MM.1S (cell line): ENCODE results near the gene CHDH.

Experiments used
- DNase-seq: peaks from one replicate; pipeline ENCODE4 v3.0.0-alpha.2; 2015
- H2AFZ ChIP-seq: fragments of 300-600 bp; sonication (generic); 2 replicates; pipeline ENCODE4 v1.6.0; 2016; ENCODE audit warnings: antibody characterized with exemption, low read length
- H3F3A ChIP-seq: fragments of 300-600 bp; sonication (generic); 2 replicates; pipeline ENCODE4 v1.6.1; 2016; ENCODE audit warnings: mild to moderate bottlenecking, antibody characterized with exemption, low read length, moderate library complexity, mixed read lengths; ENCODE audit not compliant: insufficient read depth
- H3K27ac ChIP-seq: fragments of 300-600 bp; sonication (generic); 2 replicates; pipeline ENCODE4 v1.5.1; 2016; ENCODE audit warnings: mild to moderate bottlenecking, low read length
- H3K27me3 ChIP-seq: fragments of 300-600 bp; sonication (generic); replicated peaks from 2 replicates; pipeline ENCODE4 v1.6.0; 2016; ENCODE audit warnings: low read length; ENCODE audit not compliant: insufficient read depth
- H3K36me3 ChIP-seq: fragments of 300-600 bp; sonication (generic); replicated peaks from 2 replicates; pipeline ENCODE4 v1.6.1; 2016; ENCODE audit warnings: mild to moderate bottlenecking, low read length, mixed read lengths; ENCODE audit not compliant: insufficient read depth
- H3K4me1 ChIP-seq: fragments of 300-600 bp; sonication (generic); 2 replicates; pipeline ENCODE4 v1.6.1; 2016; ENCODE audit warnings: low read length, mixed read lengths
- H3K4me2 ChIP-seq: fragments of 300-600 bp; sonication (generic); 2 replicates; pipeline ENCODE4 v1.6.0; 2016; ENCODE audit warnings: low read depth, low read length
- H3K4me3 ChIP-seq: fragments of 300-600 bp; sonication (generic); 2 replicates; pipeline ENCODE4 v1.5.1; 2016; ENCODE audit warnings: low read length, mixed read lengths
- H3K79me2 ChIP-seq: fragments of 300-600 bp; sonication (generic); 2 replicates; pipeline ENCODE4 v1.6.1; 2016; ENCODE audit warnings: mixed run types, low read length, mixed read lengths
- H3K9ac ChIP-seq: fragments of 300-600 bp; sonication (generic); 2 replicates; pipeline ENCODE4 v1.6.1; 2016; ENCODE audit warnings: low read length, mixed read lengths
- H3K9me2 ChIP-seq: fragments of 300-600 bp; sonication (generic); replicated peaks from 2 replicates; pipeline ENCODE4 v1.6.1; 2016; ENCODE audit warnings: mild to moderate bottlenecking, low read length, mixed read lengths; ENCODE audit not compliant: insufficient read depth
- H3K9me3 ChIP-seq: fragments of 300-600 bp; sonication (generic); replicated peaks from 2 replicates; pipeline ENCODE4 v1.6.1; 2016; ENCODE audit warnings: mild to moderate bottlenecking, low read length, mixed read lengths; ENCODE audit not compliant: insufficient read depth
- H4K20me1 ChIP-seq: fragments of 300-600 bp; sonication (generic); 2 replicates; pipeline ENCODE4 v1.6.1; 2016; ENCODE audit warnings: mild to moderate bottlenecking, low read length, moderate library complexity, mixed read lengths; ENCODE audit not compliant: insufficient read depth
- CTCF ChIP-seq: fragments of 300-600 bp; sonication (generic); IDR thresholded peaks from 2 replicates; pipeline ENCODE4 v1.5.1; 2016; ENCODE audit warnings: antibody characterized with exemption, low read length, mixed read lengths
- EZH2 ChIP-seq: fragments of 300-600 bp; sonication (generic); optimal IDR thresholded peaks from 2 replicates; pipeline ENCODE3; 2017; ENCODE audit warnings: low read depth, mild to moderate bottlenecking, antibody characterized with exemption, low read length, mixed read lengths
- EZH2phosphoT487 ChIP-seq: fragments of 300-600 bp; sonication (generic); IDR thresholded peaks from 2 replicates; pipeline ENCODE4 v1.6.1; 2018; ENCODE audit warnings: antibody characterized with exemption, low read length

Gene CHDH

GRCh38 chr3:53815067-53815466 lies 31.2 kb downstream of the CHDH start:
- Histone ChIP-seq H3K9ac (no peak overlapping the region), H3K27ac (no peak overlapping the region), H3K79me2 (no peaks in the 10 kb centered on the region), H3K36me3 (no peaks in the 10 kb centered on the region), H2AFZ (no peak overlapping the region), H3K9me2 (no peaks in the 10 kb centered on the region), H3K4me1 (no peaks in the 10 kb centered on the region), H3K4me2 (no peak overlapping the region), H3F3A (no peaks in the 10 kb centered on the region), H3K4me3 (no peak overlapping the region), H4K20me1 (no peaks in the 10 kb centered on the region), H3K27me3 (no peaks in the 10 kb centered on the region), H3K9me3 (no peaks in the 10 kb centered on the region)
- no peak for DNase-seq
- TF ChIP-seq EZH2phosphoT487 = no peak
- TF ChIP-seq CTCF = no peak
- no peak for TF ChIP-seq EZH2

- H3K27ac ChIP-seq = no peak overlapping the region
- no peaks in the 10 kb centered on the region for H3K4me1 ChIP-seq
- H3F3A ChIP-seq = no peaks in the 10 kb centered on the region
- no peaks in the 10 kb centered on the region for H3K79me2 ChIP-seq
- no peaks in the 10 kb centered on the region for H3K9me3 ChIP-seq
- no peak overlapping the region for H2AFZ ChIP-seq
- no peak overlapping the region for H3K9ac ChIP-seq
- no peak overlapping the region for H3K4me3 ChIP-seq
- no peaks in the 10 kb centered on the region for H4K20me1 ChIP-seq
- H3K9me2 ChIP-seq = no peaks in the 10 kb centered on the region
- no peak overlapping the region for H3K4me2 ChIP-seq
- no peaks in the 10 kb centered on the region for H3K36me3 ChIP-seq
- H3K27me3 ChIP-seq = no peaks in the 10 kb centered on the region
- TF ChIP-seq EZH2phosphoT487 (no peak), CTCF (no peak), EZH2 (no peak)
- DNase-seq = no peak
Observed at GRCh38 chr3:53813876-53814275, 32.3 kb downstream of the CHDH start.

- TF ChIP-seq EZH2 (no peak), EZH2phosphoT487 (no peak), CTCF (no peak)
- no peaks in the 10 kb centered on the region for H3K9me3 ChIP-seq
- no peaks in the 10 kb centered on the region for H3K9me2 ChIP-seq
- H3K4me3 ChIP-seq = no peak overlapping the region
- H3K4me2 ChIP-seq = no peak overlapping the region
- no peaks in the 10 kb centered on the region for H3K27me3 ChIP-seq
- no peaks in the 10 kb centered on the region for H4K20me1 ChIP-seq
- H3F3A ChIP-seq = no peaks in the 10 kb centered on the region
- H3K27ac ChIP-seq = no peak overlapping the region
- H3K4me1 ChIP-seq = no peaks in the 10 kb centered on the region
- H3K9ac ChIP-seq = no peak overlapping the region
- H3K79me2 ChIP-seq = no peaks in the 10 kb centered on the region
- H2AFZ ChIP-seq = no peak overlapping the region
- no peak for DNase-seq
- H3K36me3 ChIP-seq = no peaks in the 10 kb centered on the region
Observed at GRCh38 chr3:53813229-53813628, 33.0 kb downstream of the CHDH start.
